H1 (cell line): ENCODE data around the gene CCIN. TPM values are rescaled to one million over a fixed set of nuclear protein-coding genes. Genes with fewer than 3 reads are reported as not detected.
A peak's percentile ranks its signal among the peaks of the same experiment; 100 is the strongest.

ENCODE experiments used
- CTCF ChIA-PET: fragments of 300-600 bp; sonication (Branson Sonifier 250); formaldehyde crosslinking; loops from one replicate; lab custom pipeline; 2021; ENCODE audit not compliant: partially characterized antibody; lab: Charles Lee
- POLR2A ChIA-PET: fragments of 300-600 bp; sonication (Branson Sonifier 250); formaldehyde crosslinking; loops from one replicate; lab custom pipeline; 2021; ENCODE audit warnings: inconsistent platforms; ENCODE audit not compliant: partially characterized antibody; lab: Charles Lee
- DNase-seq, 2 experiments: peaks; one replicate each; pipeline versions ENCODE4 v3.0.0 to v3.0.0-alpha.2; 2010 to 2022; ENCODE audit warnings: low spot score in 2 of 2, low read depth in 1 of 2, mixed read lengths in 1 of 2
- FAIRE-seq: peaks from 2 replicates; lab custom pipeline; 2011; peaks lifted over from hg19 to GRCh38; lab: Jason Lieb, UNC
- H2AFZ ChIP-seq: 2 replicates; pipeline ENCODE4 v1.8.1; 2012; ENCODE audit warnings: low read length, inconsistent platforms
- H2AK5ac ChIP-seq: 2 replicates; pipeline ENCODE4 v1.6.1; 2013; ENCODE audit warnings: low read depth, low read length
- H2BK120ac ChIP-seq: replicated peaks from 2 replicates; pipeline ENCODE3; 2013; ENCODE audit warnings: low read depth, low read length, inconsistent platforms
- H2BK12ac ChIP-seq: 2 replicates; pipeline ENCODE4 v1.6.1; 2013; ENCODE audit warnings: low read depth, low read length
- H2BK15ac ChIP-seq: 2 replicates; pipeline ENCODE4 v1.6.1; 2013; ENCODE audit warnings: low read length
- H2BK20ac ChIP-seq: 2 replicates; pipeline ENCODE4 v1.6.1; 2013; ENCODE audit warnings: low read length
- H2BK5ac ChIP-seq: 2 replicates; pipeline ENCODE4 v1.6.1; 2013; ENCODE audit warnings: low read depth, low read length
- H3K14ac ChIP-seq: 2 replicates; pipeline ENCODE4 v1.6.1; 2013; ENCODE audit warnings: inconsistent platforms; ENCODE audit not compliant: insufficient read length
- H3K18ac ChIP-seq: 2 replicates; pipeline ENCODE4 v1.6.1; 2013; ENCODE audit warnings: low read length; ENCODE audit errors: extremely low read depth
- H3K23ac ChIP-seq: 2 replicates; pipeline ENCODE4 v1.6.1; 2013; ENCODE audit warnings: inconsistent platforms; ENCODE audit not compliant: insufficient read length
- H3K23me2 ChIP-seq: 2 replicates; pipeline ENCODE4 v1.6.1; 2013; ENCODE audit warnings: low read depth, low read length
- H3K27ac ChIP-seq: 2 replicates; pipeline ENCODE4 v1.6.1; 2011; ENCODE audit warnings: low read depth, low read length, inconsistent platforms
- H3K27me3 ChIP-seq, 4 experiments: replicated peaks in 1 of 4; 1 replicate in 1 of 4; 2 replicates in 3 of 4; pipeline versions ENCODE4 v1.6.1 to v1.8.1; 2011 to 2013; ENCODE audit warnings: low read length in 3 of 4, mild to moderate bottlenecking in 3 of 4, inconsistent platforms in 2 of 4, mixed read lengths in 2 of 4, moderate library complexity in 1 of 4; ENCODE audit not compliant: control insufficient read depth in 3 of 4, insufficient read depth in 3 of 4; ENCODE audit errors: extremely low read depth in 1 of 4
- H3K36me3 ChIP-seq, 4 experiments: 2 replicates each; pipeline versions ENCODE4 v1.6.1 to v1.8.1; 2011 to 2013; ENCODE audit warnings: mild to moderate bottlenecking in 4 of 4, low read length in 3 of 4, moderate library complexity in 2 of 4, control low read depth in 1 of 4, inconsistent platforms in 1 of 4; ENCODE audit not compliant: insufficient read depth in 4 of 4, control insufficient read depth in 2 of 4
- H3K4ac ChIP-seq: replicated peaks from 2 replicates; pipeline ENCODE3; 2013; ENCODE audit warnings: low read length, low read depth, mixed read lengths, inconsistent platforms; ENCODE audit not compliant: insufficient read length
- H3K4me1 ChIP-seq, 4 experiments: replicated peaks in 1 of 4; 1 replicate in 1 of 4; 2 replicates in 3 of 4; pipeline versions ENCODE4 v1.6.1 to v1.8.1; 2011 to 2013; ENCODE audit warnings: low read length in 3 of 4, inconsistent platforms in 2 of 4, mixed read lengths in 1 of 4; ENCODE audit not compliant: insufficient read depth in 4 of 4, control insufficient read depth in 3 of 4
- H3K4me2 ChIP-seq, 2 experiments: 2 replicates each; pipeline versions ENCODE4 v1.6.1 to v1.8.1; 2011 to 2013; ENCODE audit warnings: low read depth in 2 of 2, low read length in 2 of 2, control low read depth in 1 of 2, inconsistent platforms in 1 of 2, mild to moderate bottlenecking in 1 of 2; ENCODE audit not compliant: insufficient read depth in 1 of 2
- H3K4me3 ChIP-seq, 4 experiments: fragments of 200-600, 300-600 bp in 1 of 4; sonication (generic), shearing (Covaris generic), sonication (Bioruptor Twin) in 1 of 4; 2 replicates each; pipeline versions ENCODE4 v1.5.1 to v1.8.1; 2011 to 2016; ENCODE audit warnings: low read length in 4 of 4, low read depth in 3 of 4, control low read depth in 2 of 4, inconsistent platforms in 2 of 4, mild to moderate bottlenecking in 2 of 4, mixed read lengths in 1 of 4, moderate library complexity in 1 of 4; ENCODE audit not compliant: insufficient read depth in 2 of 4; ENCODE audit errors: extremely low read depth in 1 of 4
- H3K56ac ChIP-seq: replicated peaks from 2 replicates; pipeline ENCODE3; 2013; ENCODE audit warnings: low read depth, mild to moderate bottlenecking, mixed read lengths, low read length, inconsistent platforms; ENCODE audit not compliant: insufficient read length
- H3K79me1 ChIP-seq: 2 replicates; pipeline ENCODE4 v1.6.1; 2013; ENCODE audit warnings: low read depth, low read length, control low read depth
- H3K79me2 ChIP-seq, 2 experiments: 2 replicates each; pipeline versions ENCODE4 v1.6.1 to v1.8.1; 2012 to 2013; ENCODE audit warnings: low read length in 2 of 2, mild to moderate bottlenecking in 2 of 2, inconsistent platforms in 1 of 2; ENCODE audit not compliant: insufficient read depth in 2 of 2, control insufficient read depth in 1 of 2
- H3K9ac ChIP-seq, 4 experiments: replicated peaks in 1 of 4; 1 replicate in 1 of 4; 2 replicates in 3 of 4; pipeline versions ENCODE4 v1.6.1 to v1.8.1; 2011 to 2013; ENCODE audit warnings: low read depth in 3 of 4, low read length in 3 of 4, control low read depth in 2 of 4, mild to moderate bottlenecking in 2 of 4, moderate library complexity in 2 of 4, inconsistent platforms in 1 of 4; ENCODE audit errors: extremely low read depth in 1 of 4
- H3K9me3 ChIP-seq, 2 experiments: 2 replicates each; pipeline versions ENCODE4 v1.6.1 to v1.8.1; 2012 to 2013; ENCODE audit warnings: mild to moderate bottlenecking in 2 of 2, moderate library complexity in 2 of 2, control low read depth in 1 of 2, inconsistent platforms in 1 of 2, low read depth in 1 of 2, low read length in 1 of 2, mixed read lengths in 1 of 2; ENCODE audit not compliant: insufficient read depth in 2 of 2
- H4K20me1 ChIP-seq, 2 experiments: replicated peaks in 1 of 2; 2 replicates each; pipeline versions ENCODE3 to v1.8.1; 2011 to 2013; ENCODE audit warnings: inconsistent platforms in 2 of 2, low read length in 2 of 2, mild to moderate bottlenecking in 1 of 2; ENCODE audit not compliant: insufficient read depth in 2 of 2, control insufficient read depth in 1 of 2
- H4K5ac ChIP-seq: 2 replicates; pipeline ENCODE4 v1.6.1; 2013; ENCODE audit warnings: low read length, low read depth, mixed read lengths, inconsistent platforms; ENCODE audit not compliant: insufficient read length
- H4K8ac ChIP-seq: 2 replicates; pipeline ENCODE4 v1.8.0; 2013; ENCODE audit warnings: mild to moderate bottlenecking, moderate library complexity, low read length, inconsistent platforms; ENCODE audit not compliant: insufficient read depth; ENCODE audit errors: extremely low read depth
- H4K91ac ChIP-seq: replicated peaks from 2 replicates; pipeline ENCODE3; 2013; ENCODE audit warnings: low read length, mixed read lengths, inconsistent platforms; ENCODE audit not compliant: insufficient read length
- HDAC2 ChIP-seq, 2 experiments: fragments of 300-600 bp in 1 of 2; sonication (generic) in 1 of 2; IDR thresholded peaks; 2 replicates each; pipeline ENCODE4 v1.6.1; 2011 to 2012; ENCODE audit warnings: low read depth in 2 of 2, low read length in 2 of 2, mild to moderate bottlenecking in 2 of 2, moderate library complexity in 2 of 2, borderline replicate concordance in 1 of 2, inconsistent platforms in 1 of 2
- JUND ChIP-seq: IDR thresholded peaks from 2 replicates; pipeline ENCODE4 v1.6.1; 2011; ENCODE audit warnings: mild to moderate bottlenecking, improper control_type of control experiment, low read length
- TEAD4 ChIP-seq: IDR thresholded peaks from 2 replicates; pipeline ENCODE4 v1.6.1; 2012; ENCODE audit warnings: low read depth, low read length, inconsistent platforms, mixed read lengths
- WGBS, 2 experiments: shearing (Covaris generic) in 1 of 2; methylation state at CpG; one replicate each; pipeline versions ENCODE4 v1.1.6 to v1.1.7; 2013 to 2015; ENCODE audit warnings: low lambda C conversion rate in 2 of 2, mixed read lengths in 2 of 2, inconsistent platforms in 1 of 2, low coverage in 1 of 2, missing lambda C conversion rate in 1 of 2; ENCODE audit not compliant: insufficient replicate concordance in 2 of 2, insufficient coverage in 1 of 2, insufficient read length in 1 of 2; ENCODE audit errors: extremely low coverage in 1 of 2, missing lambda C conversion rate in 1 of 2; 5-methylcytosine and 5-hydroxymethylcytosine counted together
- polyA plus RNA-seq, 7 experiments: library from polyadenylated mRNA; depleted of rRNA in 3 of 7; stranded (reverse) in 5 of 7; unstranded in 2 of 7; fragments of >200 nt in 5 of 7; fragments of 200-250 nt in 2 of 7; gene quantifications; 1 replicate in 5 of 7; 2 replicates in 1 of 7; 4 replicates in 1 of 7; pipeline versions ENCODE4 v1.2.1 to v1.2.3, GENCODE V29; 2011 to 2013; ENCODE audit warnings: missing spikeins in 2 of 7, mixed read lengths in 2 of 7
- total RNA-seq: library from RNA; stranded (reverse); fragmentation: NEBNext Ultra II Directional; extraction: Animal tissue kit (Norgen Biotek cat#: 25700); gene quantifications from 2 replicates; pipeline ENCODE4 v1.2.1, GENCODE V29; 2021

The CCIN gene
- total and polyA plus RNA-seq, 2 of the 8 experiments (the other 6 are each of a cell fraction or from before 2014, with no cell fraction given): 0.19 to 0.21 TPM

- peaks cover 15% of the 10 kb centered on the region for H3K23me2 ChIP-seq
- TF ChIP-seq JUND: no peak
- peak in 1 of 2 experiments; percentile 4; a peak in 1 of 4 replicates for TF ChIP-seq HDAC2 (IDR thresholded peaks at IDR 0.05; ENCODE audit: borderline replicate concordance in 1 of 2, low read depth in 2 of 2, low read length in 2 of 2)
- TF ChIP-seq TEAD4: 0 out of 2 replicates have a peak, but pooled peaks have one; percentile 28
- H4K91ac ChIP-seq: no peak overlapping the region
- peaks cover 18 to 58% (median 49%) of the 10 kb centered on the region in 4 experiments for H3K27me3 ChIP-seq
- H3K4me3 ChIP-seq: peak overlapping the region in 3 of 4 experiments; percentile 62 to 76 (median 67); a peak in 4 of 8 replicates
- H3K79me2 ChIP-seq: no peaks in the 10 kb centered on the region
- DNase-seq (peak in 1 of 2 experiments; percentile 60), FAIRE-seq (peak; percentile 39)
- no peak overlapping the region for H4K5ac ChIP-seq
- CTCF ChIA-PET: interaction anchor here (0.6 to 3.0 kb wide), 2 partner anchors 32 to 33 kb away, joined by 3 to 13 read pairs; no protein-coding TSS in a partner anchor
- H3K23ac ChIP-seq: no peak overlapping the region
- no peak overlapping the region for H3K14ac ChIP-seq
- no peak overlapping the region; the same call in 1 of the 2 replicates for H3K18ac ChIP-seq
- H2AK5ac ChIP-seq: no peak overlapping the region
- no peak overlapping the region for H2BK120ac ChIP-seq
- H2AFZ ChIP-seq: no peak overlapping the region
- 0 out of 2 replicates have a peak overlapping the region, but pooled peaks have one; percentile 14 for H2BK12ac ChIP-seq
- H3K56ac ChIP-seq: no peak overlapping the region
- H3K9me3 ChIP-seq: no peaks in the 10 kb centered on the region
- POLR2A ChIA-PET: no interaction called here
- H2BK15ac ChIP-seq: no peak overlapping the region
- H3K4ac ChIP-seq: no peak overlapping the region
- H2BK20ac ChIP-seq: no peak overlapping the region
- peak overlapping the region; percentile 86 to 93 for H3K4me2 ChIP-seq
- H2BK5ac ChIP-seq: no peak overlapping the region
- H3K27ac ChIP-seq: no peak overlapping the region
- no peaks in the 10 kb centered on the region for H3K79me1 ChIP-seq
- H4K8ac ChIP-seq: no peak overlapping the region
- peaks cover 3 to 5% of the 10 kb centered on the region in 2 experiments for H4K20me1 ChIP-seq
- WGBS, 2 experiments: 30% methylated on average over 9 of the region's 9 CpGs; no CpG with 5 or more reads in 1 of the 2 experiments
- H3K4me1 ChIP-seq: peaks cover 0 to 15% (median 7%) of the 10 kb centered on the region in 4 experiments; a peak in 6 of 7 replicates
- H3K9ac ChIP-seq: no peak overlapping the region
- H3K36me3 ChIP-seq: no peaks in the 10 kb centered on the region; a peak in 1 of 8 replicates
Observed at GRCh38 chr9:36134761-36135505, 34.3 kb upstream of the CCIN start.
